HG03520 (cell line): ENCODE measurements around the gene MVB12A.

ENCODE experiments used
- ATAC-seq: cut with Tn5 transposase; IDR thresholded peaks from one replicate; pipeline ENCODE4 v1.9.1; 2021; ENCODE audit warnings: mild to moderate bottlenecking, moderate library complexity; ENCODE audit not compliant: unreplicated experiment

MVB12A gene

GRCh38 chr19:17441241-17442021, 21.6 kb downstream of the MVB12A start:
- no peak for ATAC-seq

- no peak for ATAC-seq
These were observed 25.8 kb downstream of the MVB12A start for GRCh38 chr19:17445526-17446165.

GRCh38 chr19:17447704-17448130, 27.9 kb downstream of the MVB12A start:
- no peak for ATAC-seq

GRCh38 chr19:17448131-17448967, 28.5 kb downstream of the MVB12A start, which contains the start of gene TMEM221:
Gene TMEM221, minus strand, starts transcription at chr19:17448668. Its CDS starts 206 bp downstream, at chr19:17448462.
- ATAC-seq = no peak

- no peak for ATAC-seq
These were observed 30.6 kb downstream of the MVB12A start for GRCh38 chr19:17450264-17451075.

GRCh38 chr19:17451820-17452219, 32.0 kb downstream of the MVB12A start:
- no peak for ATAC-seq

GRCh38 chr19:17454576-17455071, 34.8 kb downstream of the MVB12A start:
- ATAC-seq = no peak

GRCh38 chr19:17455308-17456123, 35.7 kb downstream of the MVB12A start:
- ATAC-seq = no peak

GRCh38 chr19:17456127-17456526, 36.3 kb downstream of the MVB12A start:
- no peak for ATAC-seq

- ATAC-seq = no peak
These were observed 37.8 kb downstream of the MVB12A start for GRCh38 chr19:17457616-17458015.

- no peak for ATAC-seq
These were observed 39.1 kb downstream of the MVB12A start for GRCh38 chr19:17458970-17459369.

- no peak for ATAC-seq
These were observed 40.8 kb downstream of the MVB12A start, which contains the start of gene NXNL1 for GRCh38 chr19:17460372-17461230. Gene NXNL1, minus strand, starts transcription at chr19:17460926. Its CDS starts 57 bp downstream, at chr19:17460869.

- no peak for ATAC-seq
These were observed 46.6 kb downstream of the MVB12A start for GRCh38 chr19:17466487-17466850.

- no peak for ATAC-seq
These were observed 47.8 kb downstream of the MVB12A start for GRCh38 chr19:17467471-17468301.

- ATAC-seq = no peak
These were observed 48.6 kb downstream of the MVB12A start for GRCh38 chr19:17468302-17469091.

GRCh38 chr19:17469092-17469480, 49.2 kb downstream of the MVB12A start:
- no peak for ATAC-seq
